Measurements from ENCODE around the gene YWHAQ.

DNA sequence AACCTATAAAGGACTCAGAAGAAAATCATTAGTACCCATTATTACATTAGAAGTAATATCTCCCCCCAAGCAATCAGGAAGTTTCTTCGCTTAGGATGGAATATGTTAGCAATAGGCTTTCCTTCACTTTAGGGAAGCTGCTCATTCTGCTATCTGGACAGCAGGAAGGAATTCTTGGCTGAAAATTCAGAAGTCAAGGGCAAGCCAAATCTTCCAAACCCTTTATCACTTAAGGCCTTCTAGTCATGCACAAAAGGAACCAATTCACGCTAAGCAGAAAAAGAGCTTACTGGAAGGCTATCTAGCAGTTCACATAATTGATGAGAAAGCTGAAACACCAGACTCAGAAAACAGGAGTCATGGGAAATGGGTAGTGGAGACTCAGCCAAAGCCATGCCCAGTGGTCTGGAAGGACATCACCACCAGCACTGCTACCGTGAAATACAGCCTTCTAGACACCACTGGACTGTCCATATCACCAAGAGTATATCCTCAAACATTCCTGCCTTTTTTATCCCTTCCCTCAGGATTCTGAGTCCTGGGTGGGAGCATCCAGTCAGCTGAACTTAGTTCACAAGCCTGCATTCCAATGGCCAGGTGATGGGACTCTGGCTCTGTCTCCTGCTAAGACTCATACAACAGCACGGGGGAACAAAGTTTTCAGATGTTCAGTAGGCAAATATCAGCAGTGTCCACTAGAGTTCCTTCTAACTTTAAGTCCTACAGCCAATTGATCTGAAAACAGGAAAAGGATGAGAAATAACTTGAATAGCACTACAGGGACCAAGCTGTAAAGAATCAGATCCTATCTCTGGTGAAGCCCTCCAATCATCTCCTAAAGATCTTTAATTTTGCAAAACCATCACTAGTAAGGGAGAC is 60.4 kb downstream of the YWHAQ start:
- TF ChIP-seq POLR2AphosphoS5 (IDR thresholded peaks at IDR 0.05; ENCODE audit: borderline replicate concordance, low read depth, low read length) (no peak), EZH2 (IDR thresholded peaks at IDR 0.05) (no peak)

Measured in SK-N-MC (cell line).